Gastrocnemius medialis (tissue), 4 donors: ENCODE results near the gene PTGDS. TPM values are rescaled to one million over a fixed set of nuclear protein-coding genes. Genes with fewer than 3 reads are reported as not detected.

ENCODE experiments used
- ATAC-seq, 2 donors: fragments of 150-250 bp; one replicate each; pipeline ENCODE4 v1.9.1; 2016
- DNase-seq, 2 donors: peaks; one replicate each; pipeline ENCODE4 v3.0.0-alpha.2; 2019
- H3K27ac ChIP-seq, 4 donors: fragments of 200-600 bp; sonication (generic); 1 replicate in 1 of 4; 2 replicates in 3 of 4; pipeline ENCODE4 v1.5.1; 2016 to 2018; ENCODE audit warnings: mild to moderate bottlenecking in 2 of 4, moderate library complexity in 1 of 4
- H3K27me3 ChIP-seq, 3 donors: fragments of 200-600 bp; sonication (generic) in 2 of 3; 1 replicate in 1 of 3; 2 replicates in 2 of 3; pipeline versions ENCODE4 v1.5.1 to v1.6.0; 2016 to 2019; ENCODE audit warnings: mild to moderate bottlenecking in 1 of 3, moderate library complexity in 1 of 3
- H3K36me3 ChIP-seq, 2 donors: fragments of 200-600 bp; sonication (generic) in 1 of 2; one replicate each; pipeline ENCODE4 v1.5.1; 2017 to 2018
- H3K4me1 ChIP-seq, 2 donors: fragments of 200-600 bp; sonication (generic) in 1 of 2; one replicate each; pipeline ENCODE4 v1.5.1; 2016 to 2017; ENCODE audit warnings: mild to moderate bottlenecking in 2 of 2
- H3K4me3 ChIP-seq, 4 donors: fragments of 200-600 bp; sonication (generic) in 3 of 4; 1 replicate in 1 of 4; 2 replicates in 3 of 4; pipeline ENCODE4 v1.5.1; 2016 to 2019; ENCODE audit warnings: mild to moderate bottlenecking in 2 of 4
- H3K9me3 ChIP-seq, 3 donors: fragments of 200-600 bp; sonication (generic) in 2 of 3; 1 replicate in 1 of 3; 2 replicates in 2 of 3; pipeline ENCODE4 v1.5.1; 2016 to 2019
- POLR2A ChIP-seq, 2 donors: fragments of 450-650 bp; IDR thresholded peaks; one replicate each; pipeline ENCODE4 v1.6.1; 2017; ENCODE audit warnings: antibody characterized with exemption in 2 of 2, mild to moderate bottlenecking in 2 of 2, moderate library complexity in 2 of 2
- in situ Hi-C, 4 donors: fragments of 200-750 bp; cut with MboI; loops; one replicate each; pipeline versions ENCODE4 v1.15.0 to v1.8.0; 2017; ENCODE audit warnings: low sequenced_read_pairs in 4 of 4
- intact Hi-C: fragments of 100-400 bp; cut with DNase I; formaldehyde crosslinking; loops from one replicate; pipeline ENCODE4 v1.15.1; 2023; ENCODE audit warnings: low total_unique reads
- total RNA-seq, 4 donors: library from RNA; depleted of rRNA; stranded (reverse); fragments of >200 nt; gene quantifications; one replicate each; pipeline versions ENCODE4 v1.1.0 to v1.2.3, GENCODE V29; 2016
- TF ChIP-seq, protein P1 (sequence below), 5 experiments: fragments of 450-650 bp in 3 of 5; fragments of 200-600 bp in 2 of 5; sonication (generic) in 2 of 5; IDR thresholded peaks in 4 of 5; conservative IDR thresholded peaks in 1 of 5; 1 replicate in 4 of 5; 2 replicates in 1 of 5; pipeline ENCODE4 v1.5.1; 2016 to 2019; ENCODE audit warnings: antibody characterized with exemption in 5 of 5, mild to moderate bottlenecking in 3 of 5, moderate library complexity in 3 of 5

PTGDS gene
- total RNA-seq, 4 donors from 2014 or later = 2.3 to 35.2 (median 27.0) TPM

- no peaks in the 10 kb centered on the region for H3K27me3 ChIP-seq
- intact Hi-C loops = no loop called here
- H3K36me3 ChIP-seq = no peaks in the 10 kb centered on the region
- ATAC-seq (no peak), DNase-seq (no peak)
- no peaks in the 10 kb centered on the region for H3K9me3 ChIP-seq
- in situ Hi-C loops = no loop called here
- TF ChIP-seq, protein P1, sequence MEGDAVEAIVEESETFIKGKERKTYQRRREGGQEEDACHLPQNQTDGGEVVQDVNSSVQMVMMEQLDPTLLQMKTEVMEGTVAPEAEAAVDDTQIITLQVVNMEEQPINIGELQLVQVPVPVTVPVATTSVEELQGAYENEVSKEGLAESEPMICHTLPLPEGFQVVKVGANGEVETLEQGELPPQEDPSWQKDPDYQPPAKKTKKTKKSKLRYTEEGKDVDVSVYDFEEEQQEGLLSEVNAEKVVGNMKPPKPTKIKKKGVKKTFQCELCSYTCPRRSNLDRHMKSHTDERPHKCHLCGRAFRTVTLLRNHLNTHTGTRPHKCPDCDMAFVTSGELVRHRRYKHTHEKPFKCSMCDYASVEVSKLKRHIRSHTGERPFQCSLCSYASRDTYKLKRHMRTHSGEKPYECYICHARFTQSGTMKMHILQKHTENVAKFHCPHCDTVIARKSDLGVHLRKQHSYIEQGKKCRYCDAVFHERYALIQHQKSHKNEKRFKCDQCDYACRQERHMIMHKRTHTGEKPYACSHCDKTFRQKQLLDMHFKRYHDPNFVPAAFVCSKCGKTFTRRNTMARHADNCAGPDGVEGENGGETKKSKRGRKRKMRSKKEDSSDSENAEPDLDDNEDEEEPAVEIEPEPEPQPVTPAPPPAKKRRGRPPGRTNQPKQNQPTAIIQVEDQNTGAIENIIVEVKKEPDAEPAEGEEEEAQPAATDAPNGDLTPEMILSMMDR (IDR thresholded peaks at IDR 0.05 in 4 of 5, conservative IDR thresholded peaks at IDR 0.05 in 1 of 5) = no peak
- TF ChIP-seq POLR2A (IDR thresholded peaks at IDR 0.05) = no peak
- no peak overlapping the region for H3K4me3 ChIP-seq
- H3K4me1 ChIP-seq = no peaks in the 10 kb centered on the region
- no peak overlapping the region for H3K27ac ChIP-seq
These were observed 20.7 kb upstream of the PTGDS start for GRCh38 chr9:136956604-136957003.

GRCh38 chr9:136957461-136957860, 19.8 kb upstream of the PTGDS start:
- H3K36me3 ChIP-seq = no peaks in the 10 kb centered on the region
- no peaks in the 10 kb centered on the region for H3K4me1 ChIP-seq
- TF ChIP-seq, protein P1 (IDR thresholded peaks at IDR 0.05 in 4 of 5, conservative IDR thresholded peaks at IDR 0.05 in 1 of 5) = no peak
- no peak for TF ChIP-seq POLR2A (IDR thresholded peaks at IDR 0.05)
- ATAC-seq (no peak), DNase-seq (no peak)
- no peaks in the 10 kb centered on the region for H3K9me3 ChIP-seq
- no peak overlapping the region for H3K27ac ChIP-seq
- H3K4me3 ChIP-seq = no peak overlapping the region
- intact Hi-C loops = no loop called here
- in situ Hi-C loops = no loop called here
- H3K27me3 ChIP-seq = no peaks in the 10 kb centered on the region

DNA sequence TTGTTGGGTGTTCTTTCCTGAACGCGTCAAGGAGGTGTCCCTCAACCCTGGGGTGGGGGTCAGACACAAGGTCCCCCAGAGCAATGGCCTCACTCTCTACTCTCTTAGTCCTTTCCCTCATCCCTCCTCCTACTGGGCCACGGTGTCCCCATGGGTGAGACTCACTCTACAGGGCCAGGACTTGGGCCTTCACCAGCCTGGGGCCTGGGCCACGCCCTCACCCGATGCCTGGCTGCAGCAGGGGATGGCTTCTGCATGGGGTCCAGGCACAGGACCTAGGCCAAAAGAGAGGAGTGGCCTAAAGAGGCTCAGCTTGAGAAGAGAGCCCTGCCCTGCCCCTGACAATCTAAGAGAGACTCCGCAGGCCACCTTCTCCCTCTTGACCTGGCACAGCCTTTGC, 19.4 kb upstream of the PTGDS start:
- H3K4me1 ChIP-seq = no peaks in the 10 kb centered on the region
- H3K36me3 ChIP-seq = no peaks in the 10 kb centered on the region
- ATAC-seq = no peak
- in situ Hi-C loops = no loop called here
- no peak overlapping the region for H3K4me3 ChIP-seq
- intact Hi-C loops = no loop called here
- DNase-seq = no peak
- TF ChIP-seq, protein P1 (IDR thresholded peaks at IDR 0.05 in 4 of 5, conservative IDR thresholded peaks at IDR 0.05 in 1 of 5) = no peak
- TF ChIP-seq POLR2A (IDR thresholded peaks at IDR 0.05) = no peak
- H3K27ac ChIP-seq = no peak overlapping the region
- H3K27me3 ChIP-seq = no peaks in the 10 kb centered on the region
- no peaks in the 10 kb centered on the region for H3K9me3 ChIP-seq

- TF ChIP-seq POLR2A (IDR thresholded peaks at IDR 0.05) = no peak
- TF ChIP-seq, protein P1 (IDR thresholded peaks at IDR 0.05 in 4 of 5, conservative IDR thresholded peaks at IDR 0.05 in 1 of 5) = no peak
- Histone ChIP-seq H3K4me3 (no peak overlapping the region), H3K9me3 (no peaks in the 10 kb centered on the region), H3K27me3 (no peaks in the 10 kb centered on the region), H3K4me1 (no peaks in the 10 kb centered on the region), H3K36me3 (no peaks in the 10 kb centered on the region), H3K27ac (no peak overlapping the region)
- ATAC-seq (no peak), DNase-seq (no peak)
- in situ Hi-C loops = no loop called here
- intact Hi-C loops = no loop called here
These were observed 18.8 kb upstream of the PTGDS start for GRCh38 chr9:136958473-136958872.
